GM21786 (cell line): ENCODE data around the gene MXD4.

Experiments
- ATAC-seq: cut with Tn5 transposase; IDR thresholded peaks from one replicate; pipeline ENCODE4 v1.9.1; 2021; ENCODE audit not compliant: unreplicated experiment

MXD4 gene

GRCh38 chr4:2253160-2254084 is 8.5 kb downstream of the MXD4 start:
- no peak for ATAC-seq

DNA sequence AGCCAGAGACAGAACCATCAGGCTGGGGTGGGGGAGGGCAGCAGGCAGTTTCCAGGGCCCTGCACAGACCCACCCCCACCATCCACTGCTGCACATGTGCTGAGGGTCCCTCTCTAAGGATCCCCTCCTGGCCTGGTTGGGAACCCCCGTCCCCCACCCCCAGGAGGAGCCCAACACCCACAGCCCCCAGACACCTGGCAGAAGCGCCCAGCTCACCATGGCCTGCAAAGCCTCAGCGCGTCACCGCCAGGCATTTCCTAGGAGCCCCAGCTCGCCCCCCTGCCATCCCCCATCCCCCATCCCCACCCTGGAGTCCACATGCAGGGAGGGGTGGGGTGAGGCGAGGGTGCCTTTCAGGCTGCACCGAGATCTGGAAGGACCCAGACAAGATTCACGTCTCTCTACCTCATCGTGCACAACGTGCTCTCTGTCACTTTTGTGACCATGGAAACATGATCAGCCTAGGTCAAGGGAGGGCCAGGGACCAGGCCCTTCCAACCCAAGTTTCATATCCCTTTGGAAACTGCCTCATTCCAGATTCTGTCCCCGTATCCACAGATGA is 9.3 kb downstream of the MXD4 start:
- no peak for ATAC-seq

- ATAC-seq: no peak
Measured at GRCh38 chr4:2251795-2252529, 9.9 kb downstream of the MXD4 start.

DNA sequence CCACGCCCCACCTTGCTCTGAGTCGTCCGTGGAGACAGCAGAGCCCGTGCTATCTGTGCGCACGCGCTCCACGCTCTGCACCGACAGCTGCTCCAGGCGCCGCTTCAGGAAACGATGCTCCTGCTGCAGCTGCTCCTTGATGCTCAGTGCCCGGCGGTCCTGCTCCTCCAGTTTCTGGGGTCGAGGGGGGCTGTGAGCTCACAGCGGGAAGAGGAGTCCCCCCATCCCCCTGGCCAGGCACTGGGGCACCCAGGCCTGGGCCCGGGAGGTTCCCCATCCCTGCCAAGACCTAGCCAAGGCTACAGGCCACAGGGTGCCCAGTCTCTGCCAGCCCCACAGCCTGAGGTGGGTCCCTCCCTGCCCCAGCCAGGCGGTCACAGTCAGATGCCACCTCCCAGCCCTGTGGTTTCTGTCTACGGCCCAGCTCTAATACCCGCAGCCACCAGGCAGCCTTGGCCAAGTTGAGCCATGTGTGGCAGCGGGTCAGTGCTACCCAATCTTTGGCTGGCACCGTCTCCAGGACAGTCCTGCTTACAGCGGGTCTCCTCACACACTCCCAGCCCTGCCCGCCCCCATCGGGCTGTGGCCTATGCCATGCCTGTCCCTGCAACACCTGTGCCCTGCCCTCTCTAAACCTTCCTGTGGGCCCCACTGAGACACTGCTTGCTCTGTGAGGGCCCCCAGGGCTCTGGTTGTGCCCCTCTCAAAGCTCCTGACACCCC is 10.7 kb downstream of the MXD4 start:
- ATAC-seq: no peak

- no peak for ATAC-seq
Measured at GRCh38 chr4:2250357-2251072, 11.4 kb downstream of the MXD4 start.

DNA sequence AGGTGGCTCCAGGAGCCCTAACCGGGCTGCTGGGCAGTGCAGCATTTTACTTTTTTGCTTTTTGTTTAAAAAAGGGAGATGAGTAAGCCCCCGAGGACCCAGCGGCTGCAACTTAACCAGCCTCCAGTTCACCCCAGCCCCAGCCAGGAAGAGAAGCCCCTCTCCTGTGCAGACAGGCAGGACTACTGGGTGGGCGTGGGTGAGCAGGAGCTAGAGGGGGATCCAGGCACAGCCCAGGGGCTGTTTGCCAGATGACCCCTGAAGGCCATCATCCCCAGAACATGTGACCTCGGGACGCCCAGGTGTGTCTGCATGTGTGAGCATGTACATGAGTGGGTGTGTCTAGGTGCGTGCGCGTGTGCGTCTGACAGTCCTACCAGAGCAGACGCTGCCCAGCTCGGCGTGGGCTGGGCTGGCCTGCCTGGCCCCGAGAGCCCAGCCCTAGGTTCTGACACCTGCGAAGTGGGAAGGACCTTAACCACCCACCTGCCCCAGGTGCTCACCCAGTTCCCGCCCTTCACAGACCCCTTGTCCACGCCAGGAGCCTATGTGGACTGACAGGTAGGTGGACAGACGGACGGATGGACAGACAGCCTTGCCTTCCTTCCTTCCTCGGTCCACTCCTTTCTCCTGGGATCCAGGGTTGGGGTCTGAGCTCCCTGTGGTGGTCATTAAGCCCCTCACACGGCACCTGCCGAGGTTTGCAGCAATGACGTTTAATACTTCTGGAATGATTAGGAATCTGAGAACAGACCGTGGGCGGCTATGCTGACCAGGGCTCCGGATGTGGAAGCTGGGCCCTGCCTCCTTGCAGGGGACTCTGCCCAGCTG is 12.2 kb downstream of the MXD4 start:
- no peak for ATAC-seq

DNA sequence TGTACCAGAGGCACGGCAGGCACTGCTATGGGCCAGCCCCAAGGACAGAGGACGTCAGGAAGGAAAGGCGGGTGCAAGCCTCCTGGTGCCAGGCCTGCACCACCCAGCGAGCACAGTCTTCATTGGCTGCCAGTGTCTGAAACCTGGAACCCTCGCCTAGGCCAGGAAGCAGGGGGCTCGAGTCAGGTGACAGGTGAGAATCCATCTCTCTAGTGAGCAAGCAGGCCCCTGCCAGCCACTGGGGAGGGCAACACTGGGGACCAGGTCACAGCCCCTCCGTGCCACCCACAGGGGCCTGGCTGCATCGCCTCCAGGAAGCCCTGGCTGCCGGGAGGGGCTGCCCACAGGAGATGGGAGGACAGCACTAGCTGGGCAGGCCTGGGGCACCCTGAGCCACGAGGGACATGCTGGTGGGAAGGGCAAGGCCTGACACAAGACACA is 13.1 kb downstream of the MXD4 start:
- ATAC-seq: no peak

DNA sequence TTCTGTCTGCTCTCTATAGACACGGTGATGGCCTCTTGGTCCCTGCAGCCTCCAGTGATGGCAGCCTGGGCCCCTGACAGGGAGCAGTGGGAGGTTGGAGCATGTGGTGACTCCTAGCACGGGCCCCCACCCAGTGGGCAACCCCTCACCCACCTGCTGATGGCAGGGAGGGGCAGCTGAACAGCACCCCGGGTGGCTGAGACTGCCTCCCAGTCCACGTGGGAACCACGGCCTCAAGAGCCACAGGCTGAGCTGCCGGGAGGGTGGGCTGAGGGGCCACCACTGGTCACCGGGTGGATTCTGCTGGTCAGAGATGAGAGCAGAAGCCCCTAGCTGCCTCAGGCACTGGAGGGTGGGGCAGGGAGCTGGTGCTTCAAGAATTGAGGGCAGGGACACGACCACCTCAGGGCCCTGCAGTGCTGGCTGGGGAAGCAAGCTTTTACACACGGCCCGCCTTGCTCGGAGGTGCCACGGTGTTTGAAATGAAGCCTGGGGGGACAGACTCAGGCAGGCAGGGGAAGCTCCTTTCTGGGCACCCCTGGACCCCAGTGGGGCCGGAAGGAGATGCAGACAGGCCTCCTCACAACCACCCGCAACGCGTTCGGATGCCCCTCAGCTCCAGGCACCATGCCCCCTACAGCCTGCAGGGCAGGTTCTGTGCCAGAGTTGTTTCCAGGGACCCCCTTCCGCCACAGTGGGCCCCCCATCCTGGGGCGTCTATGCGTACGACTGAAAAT is 13.7 kb downstream of the MXD4 start:
- ATAC-seq: no peak

GRCh38 chr4:2247128-2248043 is 14.5 kb downstream of the MXD4 start:
- no peak for ATAC-seq

DNA sequence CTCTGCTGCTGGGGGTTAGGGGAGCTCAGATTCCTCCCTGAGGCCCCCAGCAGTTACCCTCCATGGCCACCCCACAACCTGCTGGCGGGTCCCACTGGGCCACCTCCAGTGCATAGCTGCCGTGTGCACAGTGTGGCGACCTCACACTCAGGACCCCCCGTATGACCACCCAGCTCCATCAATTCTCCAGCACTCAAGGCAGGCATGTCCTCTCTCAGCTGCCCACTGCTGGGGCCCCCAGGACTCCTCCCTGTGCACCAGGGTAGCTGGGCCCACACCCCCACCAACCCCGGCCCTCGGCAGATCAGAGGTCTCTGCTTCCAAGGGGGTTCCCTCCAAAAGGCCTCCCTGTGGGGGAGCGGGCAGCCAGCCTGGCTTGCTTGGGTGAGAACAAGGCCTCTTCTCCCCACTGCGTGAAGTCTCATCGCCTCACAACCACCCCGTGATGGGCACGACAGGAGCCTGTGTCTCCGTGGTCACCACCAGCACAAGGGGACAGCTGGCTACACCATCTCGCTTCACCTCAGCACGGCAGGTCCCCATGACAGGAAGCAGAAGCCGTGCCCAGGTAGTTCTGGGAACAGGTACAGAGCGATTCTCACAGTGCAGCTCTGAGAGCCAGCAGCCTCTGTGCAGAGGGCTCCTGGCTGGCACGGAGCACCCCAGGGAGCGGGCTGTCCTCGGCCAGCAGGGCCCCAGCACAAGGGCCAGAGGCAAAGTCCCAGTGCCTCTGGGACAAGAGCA is 15.4 kb downstream of the MXD4 start:
- no peak for ATAC-seq

DNA sequence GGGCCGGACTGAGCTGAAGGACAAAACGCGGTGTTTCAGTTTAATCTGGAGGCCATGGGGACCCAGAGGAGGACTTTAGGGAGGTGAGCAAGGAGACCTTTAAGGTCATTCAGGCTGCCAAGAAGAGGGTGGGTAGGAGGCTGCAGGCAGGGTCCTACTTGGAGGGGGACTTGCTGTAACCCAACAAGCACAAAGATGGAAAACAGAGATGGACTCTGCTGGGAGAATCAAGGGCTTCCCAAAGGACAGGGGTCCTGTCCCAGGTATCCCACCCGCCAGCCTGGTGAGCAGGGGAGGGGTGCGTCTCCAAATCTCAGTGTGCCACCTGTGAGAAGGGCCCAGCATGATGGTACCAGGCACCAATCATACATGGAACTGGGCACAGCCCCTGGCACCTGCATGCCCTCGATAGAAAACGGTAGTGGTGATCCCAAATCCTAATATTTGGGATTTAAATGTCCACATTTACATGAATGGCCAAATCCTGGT is 16.1 kb downstream of the MXD4 start:
- ATAC-seq: no peak

DNA sequence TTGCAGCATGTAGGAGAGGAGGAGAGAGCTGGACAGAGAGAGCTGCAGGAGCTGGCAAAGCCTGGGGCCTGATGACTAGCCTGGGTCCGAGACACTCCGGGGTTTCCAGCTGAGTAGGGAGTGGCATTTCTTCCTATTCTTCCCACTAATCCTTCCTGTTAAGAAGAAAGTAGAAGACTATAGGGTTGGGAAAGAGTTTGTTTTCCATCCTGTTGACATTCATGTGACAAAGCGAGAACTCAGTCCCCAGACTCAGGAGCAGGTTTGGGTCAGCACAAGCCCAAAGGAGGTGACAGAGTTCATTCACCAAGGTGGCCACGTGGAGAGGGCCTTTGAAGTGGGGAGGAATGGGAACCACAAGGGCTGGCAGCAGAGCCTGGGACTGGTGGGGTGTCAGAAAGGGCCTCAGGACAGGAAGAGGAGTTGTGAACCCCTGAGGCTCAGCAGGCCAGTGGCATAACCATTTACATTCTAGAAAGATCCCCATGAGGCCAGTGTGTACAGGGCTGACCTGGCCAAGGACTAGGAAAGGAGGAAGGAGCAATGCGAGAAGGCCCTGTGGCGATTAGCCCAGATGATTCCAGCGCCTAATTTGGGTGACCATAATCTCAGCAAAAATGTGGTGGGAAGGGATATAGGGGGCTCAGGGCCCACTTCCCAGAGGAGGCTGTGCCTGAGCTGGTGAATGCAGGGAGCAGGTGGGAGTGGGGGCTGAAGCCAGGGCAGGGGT is 16.7 kb downstream of the MXD4 start:
- ATAC-seq: no peak

GRCh38 chr4:2243681-2244380 is 18.1 kb downstream of the MXD4 start:
- ATAC-seq: no peak

GRCh38 chr4:2241410-2242353 is 20.2 kb downstream of the MXD4 start, which contains the start of the genes HAUS3 and POLN:
TSS of gene HAUS3 (minus strand) at chr4:2242121. CDS start at chr4:2240946, 1,175 bp downstream.
TSS of gene POLN (minus strand) at chr4:2242121. CDS start at chr4:2229231, 12,890 bp downstream.
- peak; percentile 85 for ATAC-seq
